Endothelial cell of umbilical vein (primary cell): Measurements from ENCODE around the gene MFGE8.

Experiments
- CTCF ChIP-seq, 2 donors: IDR thresholded peaks; 1 replicate in 1 of 2; 2 replicates in 1 of 2; pipeline ENCODE4 v1.5.1; 2011; ENCODE audit warnings: low read length in 2 of 2, mild to moderate bottlenecking in 2 of 2, moderate library complexity in 2 of 2, control low read depth in 1 of 2, inconsistent platforms in 1 of 2, low read depth in 1 of 2; ENCODE audit not compliant: insufficient read depth in 1 of 2; ENCODE audit errors: extremely low read depth in 1 of 2
- EZH2 ChIP-seq: IDR thresholded peaks from 2 replicates; pipeline ENCODE4 v1.6.1; 2012; ENCODE audit warnings: borderline replicate concordance, low read depth, mild to moderate bottlenecking, moderate library complexity, low read length, inconsistent platforms; ENCODE audit not compliant: severe bottlenecking
- GATA2 ChIP-seq: IDR thresholded peaks from 2 replicates; pipeline ENCODE4 v1.7.0; 2011; ENCODE audit warnings: low read depth, mild to moderate bottlenecking, moderate library complexity, mixed read lengths, low read length; ENCODE audit not compliant: insufficient read length, insufficient read depth
- JUN ChIP-seq: IDR thresholded peaks from 2 replicates; pipeline ENCODE4 v1.6.1; 2011; ENCODE audit warnings: borderline replicate concordance, low read depth; ENCODE audit not compliant: insufficient read length, insufficient read depth
- MAX ChIP-seq: IDR thresholded peaks from 2 replicates; pipeline ENCODE4 v1.6.1; 2011; ENCODE audit not compliant: insufficient read depth, insufficient read length
- MYC ChIP-seq: IDR thresholded peaks from one replicate; pipeline ENCODE4 v1.6.1; 2011; ENCODE audit warnings: mild to moderate bottlenecking, low read depth, low read length
- POLR2A ChIP-seq: IDR thresholded peaks from 2 replicates; pipeline ENCODE4 v1.6.1; 2012; ENCODE audit warnings: low read depth, mild to moderate bottlenecking, control low read depth, low read length
- POLR2AphosphoS5 ChIP-seq: IDR thresholded peaks from 2 replicates; pipeline ENCODE4 v1.6.1; 2012; ENCODE audit warnings: low read depth, mild to moderate bottlenecking, control low read depth, low read length, moderate library complexity; ENCODE audit not compliant: insufficient read depth

GRCh38 chr15:88865498-88866099, 47.6 kb downstream of the MFGE8 start:
- no peak for TF ChIP-seq CTCF (IDR thresholded peaks at IDR 0.05; ENCODE audit: extremely low read depth in 1 of 2, insufficient read depth in 1 of 2, low read depth in 1 of 2, low read length in 2 of 2)
- no peak for TF ChIP-seq EZH2
- TF ChIP-seq POLR2AphosphoS5, result no peak
- TF ChIP-seq POLR2A, result no peak
- no peak for TF ChIP-seq MYC
- TF ChIP-seq JUN, result no peak
- TF ChIP-seq MAX, result no peak
- no peak for TF ChIP-seq GATA2
